Nephron (organoid): ENCODE data around the gene PTPN20.

Experiments
- H3K27ac Mint-ChIP-seq, 3 experiments: 2 replicates each; pipeline ENCODE4 v1.8.0; 2020; ENCODE audit warnings: mixed read lengths in 3 of 3, mild to moderate bottlenecking in 2 of 3, moderate library complexity in 1 of 3
- H3K27me3 Mint-ChIP-seq: 2 replicates; pipeline ENCODE4 v1.8.0; 2021; ENCODE audit warnings: low read depth, mild to moderate bottlenecking, moderate library complexity, mixed read lengths
- H3K36me3 Mint-ChIP-seq: 2 replicates; pipeline ENCODE4 v1.8.0; 2020; ENCODE audit warnings: low read depth, mixed read lengths
- H3K4me1 Mint-ChIP-seq: 2 replicates; pipeline ENCODE4 v1.8.0; 2020; ENCODE audit warnings: mixed read lengths
- H3K4me3 Mint-ChIP-seq, 3 experiments: 2 replicates each; pipeline ENCODE4 v1.8.0; 2020; ENCODE audit warnings: mild to moderate bottlenecking in 3 of 3, mixed read lengths in 3 of 3, moderate library complexity in 2 of 3
- H3K9me3 Mint-ChIP-seq: 2 replicates; pipeline ENCODE4 v1.8.0; 2020; ENCODE audit warnings: mixed read lengths
- CTCF ChIP-seq, 3 experiments: fragments of 200-600 bp; sonication (generic); IDR thresholded peaks; one replicate each; pipeline ENCODE4 v1.5.0; 2021; ENCODE audit warnings: antibody characterized with exemption in 3 of 3; ENCODE audit not compliant: unreplicated experiment in 3 of 3

Gene PTPN20

GRCh38 chr10:46992803-46993561, 81.8 kb downstream of the PTPN20 start:
- peak overlapping the region in 2 of 3 experiments; percentile 20 to 49 for H3K27ac Mint-ChIP-seq
- H3K9me3 Mint-ChIP-seq: peaks cover 6% of the 10 kb centered on the region
- peak; percentile 40 to 50 (median 41) for TF ChIP-seq CTCF (IDR thresholded peaks at IDR 0.05; ENCODE audit: unreplicated experiment in 3 of 3)
- peaks cover 10% of the 10 kb centered on the region for H3K4me1 Mint-ChIP-seq
- no peak overlapping the region for H3K4me3 Mint-ChIP-seq
- peaks cover 4% of the 10 kb centered on the region for H3K27me3 Mint-ChIP-seq
- H3K36me3 Mint-ChIP-seq: no peaks in the 10 kb centered on the region

- no peaks in the 10 kb centered on the region for H3K36me3 Mint-ChIP-seq
- peaks cover 4% of the 10 kb centered on the region for H3K27me3 Mint-ChIP-seq
- H3K9me3 Mint-ChIP-seq: peaks cover 6% of the 10 kb centered on the region
- H3K4me3 Mint-ChIP-seq: no peak overlapping the region
- H3K4me1 Mint-ChIP-seq: peaks cover 22% of the 10 kb centered on the region
- no peak overlapping the region for H3K27ac Mint-ChIP-seq
- peak in 1 of 3 experiments; percentile 15 for TF ChIP-seq CTCF (IDR thresholded peaks at IDR 0.05; ENCODE audit: unreplicated experiment in 3 of 3)
Measured at GRCh38 chr10:46995234-46995633, 84.0 kb downstream of the PTPN20 start.

GRCh38 chr10:46998192-46998591, 87.0 kb downstream of the PTPN20 start:
- H3K4me1 Mint-ChIP-seq: peaks cover 14% of the 10 kb centered on the region

GRCh38 chr10:46998595-46998994, 87.4 kb downstream of the PTPN20 start:
- no peak for TF ChIP-seq CTCF (IDR thresholded peaks at IDR 0.05; ENCODE audit: unreplicated experiment in 3 of 3)
- Mint-ChIP-seq H3K9me3 (peaks cover 6% of the 10 kb centered on the region), H3K27me3 (no peaks in the 10 kb centered on the region), H3K4me1 (peaks cover 14% of the 10 kb centered on the region), H3K4me3 (no peak overlapping the region), H3K27ac (no peak overlapping the region), H3K36me3 (no peaks in the 10 kb centered on the region)

More at GRCh38 chr10:46998192-46998591, 87.0 kb downstream of the PTPN20 start:
- H3K27ac Mint-ChIP-seq: no peak overlapping the region
- TF ChIP-seq CTCF (IDR thresholded peaks at IDR 0.05; ENCODE audit: unreplicated experiment in 3 of 3): no peak
- peaks cover 6% of the 10 kb centered on the region for H3K9me3 Mint-ChIP-seq
- H3K4me3 Mint-ChIP-seq: no peak overlapping the region
- no peaks in the 10 kb centered on the region for H3K27me3 Mint-ChIP-seq
- H3K36me3 Mint-ChIP-seq: no peaks in the 10 kb centered on the region

- H3K4me3 Mint-ChIP-seq: no peak overlapping the region
- TF ChIP-seq CTCF (IDR thresholded peaks at IDR 0.05; ENCODE audit: unreplicated experiment in 3 of 3): no peak
- H3K4me1 Mint-ChIP-seq: peaks cover 14% of the 10 kb centered on the region
- peaks cover 6% of the 10 kb centered on the region for H3K9me3 Mint-ChIP-seq
- no peaks in the 10 kb centered on the region for H3K36me3 Mint-ChIP-seq
- peak overlapping the region; percentile 66 to 83 (median 75) for H3K27ac Mint-ChIP-seq
- H3K27me3 Mint-ChIP-seq: no peaks in the 10 kb centered on the region
Measured at GRCh38 chr10:46999217-46999616, 88.0 kb downstream of the PTPN20 start.

GRCh38 chr10:47008769-47009168, 97.5 kb downstream of the PTPN20 start:
- H3K4me3 Mint-ChIP-seq: no peak overlapping the region
- TF ChIP-seq CTCF (IDR thresholded peaks at IDR 0.05; ENCODE audit: unreplicated experiment in 3 of 3): no peak
- peaks cover 11% of the 10 kb centered on the region for H3K27me3 Mint-ChIP-seq
- H3K4me1 Mint-ChIP-seq: no peaks in the 10 kb centered on the region
- H3K9me3 Mint-ChIP-seq: no peaks in the 10 kb centered on the region
- no peaks in the 10 kb centered on the region for H3K36me3 Mint-ChIP-seq
- peak overlapping the region in 1 of 3 experiments; percentile 12 for H3K27ac Mint-ChIP-seq
